ENCODE measurements around the gene BAIAP3. TPM values are rescaled to one million over a fixed set of nuclear protein-coding genes. Genes with fewer than 3 reads are reported as not detected.

BAIAP3 gene
- polyA plus RNA-seq, 5 donors, result 2.2 to 6.9 (median 4.2) TPM

DNA sequence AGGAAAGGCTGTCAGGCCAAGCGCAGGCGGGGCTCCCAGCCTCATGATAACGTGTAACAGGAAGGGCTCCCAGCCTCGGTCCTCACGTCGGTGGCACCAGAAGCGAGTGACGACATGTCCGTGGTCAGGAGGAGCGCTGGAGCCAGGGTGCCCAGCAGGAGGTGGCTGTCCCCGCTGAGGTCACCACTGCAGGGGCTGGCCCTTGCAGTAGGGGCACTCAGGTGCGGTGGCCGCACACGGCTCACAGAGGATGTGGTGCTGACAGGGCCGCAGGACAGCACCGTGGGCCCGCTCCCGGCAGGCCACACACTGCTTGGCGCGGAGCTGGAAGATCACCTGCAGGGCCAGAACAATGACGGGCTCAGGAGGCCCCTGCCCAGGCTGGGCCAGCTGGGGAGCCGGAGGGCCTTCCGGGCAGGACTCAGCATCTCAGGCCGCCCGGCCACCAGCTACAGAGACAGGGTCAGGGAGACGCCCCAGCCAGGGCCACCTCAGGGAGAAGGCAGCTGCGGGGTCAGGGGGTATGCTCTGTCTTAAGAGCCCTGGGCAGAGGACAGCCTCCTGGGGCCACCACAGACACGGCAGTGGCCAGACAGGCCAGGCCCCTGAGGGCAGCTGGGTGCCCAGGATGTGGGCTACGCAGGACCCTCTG is 32.7 kb downstream of the BAIAP3 start:
- no peak for DNase-seq

DNA sequence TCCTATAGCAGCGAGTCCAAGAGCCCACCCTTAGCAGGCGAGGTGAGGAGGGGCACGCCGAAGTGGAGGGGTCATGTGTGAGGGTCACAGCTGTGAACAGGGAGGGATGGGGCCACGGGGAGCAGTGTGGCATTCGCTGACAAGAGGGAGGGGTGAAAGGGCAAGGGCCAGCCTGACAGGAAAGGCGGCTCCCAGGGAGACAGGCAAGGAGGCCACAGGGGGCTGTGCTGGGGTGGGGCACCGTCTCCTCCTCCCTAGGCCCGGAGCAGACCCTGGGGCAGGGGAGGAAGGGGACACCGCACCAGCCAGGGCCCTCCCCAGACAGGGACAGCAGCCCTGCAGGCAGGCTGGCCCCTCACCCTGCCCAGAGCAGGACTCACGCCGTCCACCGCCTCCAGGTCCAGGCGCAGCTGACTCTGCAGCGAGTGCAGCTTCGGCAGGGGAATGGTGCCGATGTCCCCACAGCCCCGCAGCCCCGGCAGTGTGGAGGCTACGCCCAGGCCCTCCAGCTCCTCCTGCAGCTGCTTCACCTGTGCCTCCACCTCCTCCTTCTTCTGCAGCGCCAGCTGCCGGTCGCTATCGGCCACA is 33.4 kb downstream of the BAIAP3 start:
- DNase-seq, result no peak

DNA sequence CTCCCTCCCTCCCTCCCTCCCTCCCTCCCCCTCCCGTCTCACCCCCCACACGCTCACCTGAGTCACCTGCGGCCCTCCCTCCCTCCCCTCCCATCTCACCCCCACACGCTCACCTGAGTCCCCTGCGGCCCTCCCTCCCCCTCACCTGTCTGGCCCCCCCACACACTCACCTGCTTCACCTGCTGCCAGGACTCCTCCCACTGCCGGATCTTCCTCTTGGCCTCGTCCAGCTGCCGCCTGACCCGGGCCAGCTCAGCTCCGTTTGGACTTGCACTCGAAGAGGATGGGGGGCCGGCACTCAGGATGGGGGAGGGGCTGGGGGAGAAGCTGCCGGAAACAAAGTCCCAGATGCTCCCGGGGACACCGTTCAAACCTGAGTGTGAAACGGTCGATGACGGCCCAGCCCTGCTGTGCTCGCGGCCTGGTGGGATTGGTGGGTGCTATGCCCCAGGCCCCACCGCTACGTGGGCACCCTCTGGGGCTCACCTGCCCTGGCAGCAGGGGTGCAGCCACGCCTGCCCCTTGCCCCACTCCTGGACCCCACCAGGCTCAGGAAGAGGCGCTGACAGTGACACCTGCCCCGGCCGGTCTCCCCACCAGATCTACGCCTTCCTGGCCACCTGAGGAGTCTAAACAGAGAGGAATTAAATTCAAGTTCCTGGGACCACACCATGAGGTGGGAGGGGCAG is 34.2 kb downstream of the BAIAP3 start:
- no peak for DNase-seq

DNA sequence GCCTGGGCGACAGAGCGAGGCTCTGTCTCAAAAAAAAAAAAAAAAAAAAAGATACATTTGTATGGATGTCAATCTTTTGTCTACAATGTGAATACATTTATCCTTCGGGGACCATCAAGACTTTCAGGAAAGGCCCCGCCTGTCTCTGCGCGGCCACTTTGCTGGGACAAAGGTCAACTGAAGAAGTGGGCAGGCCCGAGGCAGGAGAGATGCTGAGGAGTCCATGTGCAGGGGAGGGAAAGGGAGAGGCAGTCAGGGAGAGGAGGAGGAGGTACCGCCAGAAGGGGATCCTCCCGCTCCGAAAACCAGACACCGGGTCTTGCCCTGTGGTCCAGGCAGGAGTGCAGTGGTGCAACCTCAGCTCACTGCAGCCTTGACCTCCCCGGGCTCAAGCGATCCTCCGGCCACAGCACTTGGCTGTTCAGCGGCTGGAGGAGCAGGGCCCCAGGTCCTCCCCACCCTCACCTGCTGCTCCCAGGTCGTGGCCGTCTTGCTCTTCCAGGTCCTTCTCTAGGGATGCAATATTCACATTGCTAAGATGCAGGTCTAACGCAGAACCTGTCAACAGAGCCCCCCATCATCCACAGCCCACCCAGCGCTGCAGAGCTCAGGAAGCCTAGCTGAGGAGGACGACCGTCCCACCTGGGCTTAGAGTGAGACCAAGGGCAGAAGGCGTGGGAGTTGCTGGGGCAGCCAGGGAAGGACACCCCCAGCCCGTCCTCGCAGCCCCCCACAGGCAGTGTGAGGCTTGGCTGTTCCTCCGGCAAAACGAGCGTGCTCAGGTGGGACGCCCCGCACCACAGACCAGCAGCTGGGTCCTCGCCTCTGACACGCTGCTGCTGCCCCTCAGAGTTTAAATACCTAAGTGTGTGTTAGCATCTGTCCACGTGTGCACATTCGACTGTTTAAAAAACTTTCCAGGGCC is 37.9 kb downstream of the BAIAP3 start:
- no peak for DNase-seq

DNA sequence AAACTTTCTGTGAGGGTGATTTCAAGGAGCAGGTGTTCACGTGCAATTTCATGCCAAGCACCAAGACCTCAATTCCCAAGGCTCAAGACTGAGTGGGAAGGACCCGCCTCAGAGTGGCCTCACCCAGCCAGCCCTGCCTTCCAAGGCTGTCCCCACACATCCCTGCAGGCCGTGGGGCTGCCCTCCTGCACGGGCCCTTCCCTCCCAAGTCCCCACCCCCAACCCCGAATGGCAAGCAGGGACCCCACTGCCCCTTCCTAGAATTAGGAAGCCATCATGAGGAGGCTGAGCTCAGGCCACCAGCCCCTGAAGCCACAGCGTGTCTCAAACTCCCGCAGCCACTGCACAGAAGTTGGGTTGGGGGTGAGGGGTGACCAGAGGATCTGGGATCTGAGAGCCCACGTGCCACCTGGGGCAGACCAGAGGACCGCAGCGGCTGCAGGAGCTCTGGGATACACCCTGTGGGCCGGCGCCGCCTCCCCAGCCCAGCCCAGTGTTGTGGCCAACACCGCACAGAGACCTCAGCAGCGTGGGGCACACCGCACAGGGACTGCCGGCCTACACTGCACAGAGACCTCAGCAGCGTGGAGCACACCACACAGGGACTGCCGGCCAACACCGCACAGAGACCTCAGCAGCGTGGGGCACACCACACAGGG is 39.0 kb downstream of the BAIAP3 start:
- no peak for DNase-seq

DNA sequence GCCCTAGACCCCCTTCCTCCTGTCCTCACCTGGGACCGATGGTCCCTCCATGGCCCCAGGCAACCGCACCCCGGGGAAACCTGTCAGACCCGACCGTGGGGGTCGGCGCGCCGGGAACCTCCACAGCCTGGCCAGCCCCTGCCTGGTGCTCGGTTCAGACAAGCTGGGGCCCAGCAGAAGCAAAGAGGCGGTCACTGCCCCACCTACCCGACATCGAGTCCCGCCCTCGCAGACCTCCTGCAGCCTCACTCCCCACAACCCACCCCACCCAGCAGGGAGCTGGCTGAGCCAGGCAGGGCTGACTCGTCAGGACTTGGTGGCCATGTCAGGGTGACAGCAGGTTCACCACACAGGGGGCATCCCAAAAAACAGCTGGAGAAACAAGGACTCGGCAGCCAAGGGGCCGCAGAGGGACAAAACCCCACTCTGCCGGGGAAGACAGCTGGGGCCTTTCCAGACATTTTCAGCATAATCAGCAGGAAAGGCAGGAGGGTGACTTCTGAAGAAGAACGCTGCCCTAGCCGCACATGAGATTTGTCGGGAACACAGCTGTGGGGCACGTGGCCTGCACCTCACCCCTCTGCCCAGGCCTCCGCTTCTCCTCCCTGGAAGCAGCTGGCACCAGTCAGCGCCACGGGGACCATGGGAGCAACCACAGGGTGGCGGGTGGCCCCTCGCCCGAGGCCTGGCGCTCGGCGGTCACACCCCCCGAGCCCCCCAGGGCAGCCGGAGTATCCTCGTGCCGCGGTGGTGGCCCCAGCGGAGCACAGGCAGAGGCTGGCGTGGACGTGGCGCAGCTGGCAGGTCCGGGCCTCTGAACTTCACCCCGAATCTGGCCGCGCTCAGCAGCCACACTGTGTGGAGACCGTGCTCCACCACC is 41.2 kb downstream of the BAIAP3 start:
- no peak for DNase-seq

DNA sequence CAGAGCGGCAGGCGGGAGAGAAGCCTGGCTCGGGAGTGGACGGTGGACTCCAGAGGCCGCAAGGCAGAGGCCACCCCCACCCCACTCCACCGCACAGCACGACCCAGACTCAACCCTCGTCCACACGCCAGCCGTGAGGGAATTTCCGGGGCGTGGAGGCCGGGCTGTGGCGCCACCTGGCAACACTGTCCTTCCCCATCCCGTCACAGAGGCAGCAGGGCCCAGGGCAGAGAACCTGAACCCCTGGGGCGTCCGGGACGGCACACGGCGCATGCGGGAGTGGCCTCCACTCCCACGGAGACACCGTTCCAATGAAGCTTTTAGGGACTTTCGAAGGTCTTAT is 41.8 kb downstream of the BAIAP3 start:
- DNase-seq, result no peak

DNA sequence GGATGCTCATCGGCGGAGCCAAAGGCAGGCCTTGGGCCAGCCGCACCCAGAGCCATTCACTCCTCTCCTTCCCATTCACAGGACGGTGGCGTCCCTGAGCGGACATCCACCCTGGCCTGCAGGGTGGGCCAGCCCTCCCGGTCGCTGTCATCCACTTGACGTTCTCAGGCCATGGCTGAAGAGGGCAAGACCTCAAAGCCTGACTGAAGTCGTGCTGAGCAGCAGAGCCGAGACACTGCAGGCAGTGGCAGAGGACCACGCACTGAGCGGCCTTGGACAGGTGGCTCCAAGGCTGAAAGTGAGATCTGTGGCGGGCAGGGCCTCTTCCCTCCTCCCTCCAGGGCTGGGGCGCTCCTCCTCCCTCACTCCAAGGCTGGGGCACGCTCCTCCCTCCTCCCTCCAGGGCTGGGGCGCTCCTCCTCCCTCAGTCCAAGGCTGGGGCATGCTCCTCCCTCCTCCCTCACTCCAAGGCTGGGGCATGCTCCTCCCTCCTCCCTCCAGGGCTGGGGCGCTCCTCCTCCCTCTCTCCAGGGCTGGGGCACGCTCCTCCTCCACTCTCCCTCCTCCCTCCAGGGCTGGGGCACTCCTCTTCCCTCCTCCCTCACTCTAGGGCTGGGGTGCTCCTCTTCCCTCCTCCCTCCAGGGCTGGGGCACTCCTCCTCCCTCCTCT is 42.4 kb downstream of the BAIAP3 start:
- no peak for DNase-seq

DNA sequence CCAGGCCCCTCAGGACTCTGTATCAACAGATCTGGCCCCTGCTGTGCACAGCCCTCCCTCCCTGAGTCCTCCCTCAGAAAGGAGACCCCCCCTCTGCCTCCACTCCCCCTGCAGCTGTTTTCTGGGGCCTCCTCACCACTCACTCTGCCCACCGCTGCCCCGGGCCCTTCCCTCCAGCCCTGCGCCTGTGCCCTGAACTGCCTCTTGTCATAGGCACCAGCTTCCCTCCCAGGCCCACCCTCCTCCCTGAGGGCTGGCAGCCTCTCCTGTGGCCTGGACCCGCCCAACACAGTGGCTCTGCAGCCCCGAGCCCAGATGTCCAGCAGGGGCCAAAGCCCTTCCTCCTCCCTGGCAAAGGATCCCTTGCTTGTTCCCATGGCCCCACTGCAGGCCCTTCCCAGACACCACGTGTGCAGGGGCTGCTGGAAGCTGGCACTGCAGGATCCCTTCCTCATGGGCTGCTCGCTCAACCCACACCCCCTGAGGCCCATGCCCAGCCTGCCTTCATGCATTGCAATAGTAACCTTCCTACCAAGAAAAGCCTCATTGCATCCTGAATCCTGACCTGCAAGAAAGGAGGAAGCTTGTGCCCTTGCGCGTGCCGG is 44.1 kb downstream of the BAIAP3 start:
- DNase-seq, result no peak

DNA sequence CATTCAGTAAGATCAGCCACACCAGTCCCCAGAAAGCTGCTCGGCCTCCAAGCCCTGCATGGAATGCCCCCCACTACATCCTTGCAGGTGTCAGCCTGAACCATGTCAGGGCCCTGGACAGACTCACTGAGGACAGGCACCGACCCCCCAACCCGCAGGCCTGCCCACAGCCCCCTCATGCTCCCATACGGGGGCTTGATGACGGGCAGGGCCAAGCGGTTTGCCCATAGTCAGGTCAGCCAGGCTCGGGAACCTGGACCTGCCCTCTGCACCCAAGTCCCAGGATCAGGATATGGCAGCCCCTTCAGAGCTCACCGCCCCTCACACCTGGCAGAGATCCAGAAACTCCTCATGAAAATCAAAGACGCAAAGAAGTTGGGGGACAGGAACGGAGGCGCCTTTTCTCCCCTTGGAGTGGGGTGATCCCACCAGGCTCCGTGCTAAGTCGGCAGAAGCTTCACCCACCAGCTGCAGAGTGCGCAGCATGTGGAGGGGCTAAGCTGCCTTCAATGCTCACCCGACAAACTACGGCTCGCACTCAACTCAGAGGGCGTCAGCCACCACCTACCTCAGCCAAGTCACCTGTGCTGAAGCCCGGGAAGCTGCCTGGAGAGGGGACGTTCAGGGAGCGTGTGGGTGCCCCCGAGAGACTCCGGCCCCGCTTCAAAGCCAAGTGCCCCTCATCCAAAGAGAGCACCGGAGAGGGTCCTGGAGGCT is 44.8 kb downstream of the BAIAP3 start:
- DNase-seq, result no peak

DNA sequence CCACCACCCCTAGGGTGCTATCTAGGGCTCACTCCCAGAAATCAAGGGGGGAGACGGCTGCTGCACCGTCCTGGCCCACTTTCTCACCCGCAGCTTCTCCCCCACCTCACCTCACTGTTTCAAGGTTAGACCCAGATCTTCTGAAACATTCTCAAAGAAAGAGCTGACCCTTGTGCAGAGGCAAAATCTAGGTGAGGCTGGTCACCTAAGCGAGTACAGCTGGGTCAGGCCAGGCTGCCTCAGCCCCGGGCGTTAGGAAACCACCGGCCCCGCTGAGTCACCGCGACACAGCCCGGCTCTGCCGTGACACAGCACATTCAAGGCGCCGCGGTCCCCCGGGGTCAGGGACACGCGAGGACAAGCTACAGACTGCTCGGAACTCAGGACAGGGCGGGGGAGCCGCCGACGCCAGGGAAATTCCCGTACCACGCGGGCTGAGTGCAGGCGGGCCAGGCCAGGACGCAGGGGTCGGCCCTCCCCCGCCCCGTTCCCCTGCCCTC is 45.4 kb downstream of the BAIAP3 start:
- DNase-seq, result peak in 1 of 2 donors; percentile 8

DNA sequence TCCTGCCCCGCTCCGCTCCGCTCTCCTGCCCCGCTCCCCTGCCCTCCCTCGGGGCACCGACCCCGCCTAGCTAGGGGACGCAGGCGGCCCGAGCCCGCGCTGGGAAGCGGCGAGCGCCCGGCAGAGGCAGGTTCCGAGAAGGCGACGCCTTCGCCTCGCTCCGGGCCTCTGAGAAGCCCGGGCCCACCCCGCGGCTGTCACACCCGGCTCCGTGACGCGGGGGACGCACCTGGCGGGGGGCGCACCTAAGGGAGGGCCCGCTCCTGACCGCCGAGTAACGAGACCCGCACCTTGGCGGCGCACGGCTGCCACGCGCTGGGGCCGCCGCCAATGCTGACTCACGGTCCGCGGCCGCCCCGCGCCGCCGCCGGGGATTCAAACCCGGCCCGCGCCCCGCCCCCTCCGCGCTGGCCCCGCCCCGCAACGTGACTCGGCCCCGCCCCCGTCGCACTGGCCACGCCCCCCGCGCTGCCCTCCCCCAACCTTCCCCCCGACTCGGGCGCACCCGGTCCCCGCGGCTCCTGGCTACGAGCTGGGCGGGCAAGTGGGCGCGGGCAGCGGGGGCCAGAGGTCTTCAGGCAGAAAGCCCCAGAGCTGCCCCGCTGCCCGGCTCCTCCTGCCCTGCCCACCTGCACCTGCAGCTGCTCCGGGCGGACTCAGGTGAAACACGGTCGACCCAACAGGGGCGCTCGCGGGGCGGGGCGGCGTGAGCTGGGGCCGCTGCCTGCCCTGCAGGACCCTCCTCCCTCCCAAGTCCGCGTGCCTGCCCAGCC is 46.0 kb downstream of the BAIAP3 start:
- peak in 1 of 2 donors; percentile 17 for DNase-seq

DNA sequence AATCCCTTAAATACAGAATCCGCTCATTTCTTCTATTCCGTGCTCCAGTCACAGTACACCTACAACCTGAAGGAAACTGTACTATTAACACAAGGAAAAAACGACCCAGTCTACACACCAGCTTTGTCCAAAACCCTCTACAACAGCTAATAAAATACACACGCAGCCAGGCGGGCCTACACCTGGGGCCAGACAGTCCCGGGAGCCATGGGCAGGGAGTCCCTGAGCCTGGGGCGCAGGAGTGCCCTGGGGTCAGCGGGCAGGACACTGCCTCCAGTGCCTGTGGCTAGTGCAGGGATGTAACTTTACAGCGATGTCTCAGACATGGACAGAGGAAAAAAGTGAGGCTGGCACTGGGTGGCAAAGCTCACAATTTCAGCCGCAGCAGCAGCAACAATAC is 46.8 kb downstream of the BAIAP3 start:
- no peak for DNase-seq

DNA sequence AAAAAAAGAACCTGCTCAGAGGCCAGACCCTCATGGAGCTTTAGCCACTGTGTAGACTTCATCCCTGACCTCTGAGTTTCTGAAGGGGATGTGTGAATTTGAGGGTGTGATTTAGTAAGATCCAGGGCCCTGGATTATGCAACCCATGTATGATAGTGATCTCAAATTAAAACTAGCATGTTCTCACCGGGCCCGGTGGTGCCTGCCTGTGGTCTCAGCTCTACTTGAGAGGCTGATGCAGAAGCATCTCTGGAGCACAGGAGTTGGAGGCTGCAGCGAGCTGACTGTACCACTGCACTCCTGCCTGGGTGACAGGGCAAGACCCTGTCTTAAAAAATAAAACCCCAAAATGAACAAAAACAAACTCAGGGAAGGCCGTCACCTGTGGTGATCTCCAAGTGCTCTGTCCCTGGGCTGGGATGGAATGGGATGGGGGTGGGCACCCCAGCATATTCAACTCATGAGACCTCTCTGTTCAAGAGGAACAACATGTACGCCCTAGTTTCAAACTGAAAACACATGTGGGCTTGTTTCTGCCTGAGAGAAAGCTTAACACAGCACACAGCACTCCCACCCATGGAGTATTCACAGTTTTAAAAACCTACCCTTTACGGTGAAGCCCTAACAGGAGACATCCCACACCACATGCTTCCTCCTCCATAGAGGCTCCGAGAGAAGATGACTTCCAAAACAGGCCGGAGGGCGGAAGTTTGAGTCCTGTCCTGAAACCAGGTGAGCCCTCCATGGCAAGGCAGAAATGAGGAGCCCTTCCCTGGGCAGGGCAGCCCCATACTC is 48.4 kb downstream of the BAIAP3 start:
- no peak for DNase-seq

DNA sequence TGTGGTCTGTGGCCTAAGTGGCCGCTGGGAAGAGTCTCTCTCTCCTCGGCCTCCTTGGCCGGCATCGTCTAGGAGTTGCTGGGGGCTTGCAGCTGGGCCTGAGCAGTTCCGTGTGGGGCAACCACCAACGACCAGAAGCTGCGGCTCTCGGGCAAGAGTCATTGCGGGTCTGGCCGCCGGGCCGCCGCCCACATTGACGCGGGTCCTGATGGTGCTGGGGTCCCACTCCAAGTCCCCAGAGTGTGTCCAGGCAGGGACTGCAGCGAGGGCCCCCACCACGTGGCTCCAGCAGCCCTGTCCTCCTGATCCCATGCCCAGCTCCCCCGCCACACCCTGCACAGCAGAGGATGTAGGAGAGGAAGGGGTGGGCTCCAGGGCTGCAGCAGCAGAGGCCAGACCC is 50.1 kb downstream of the BAIAP3 start:
- no peak for DNase-seq

DNA sequence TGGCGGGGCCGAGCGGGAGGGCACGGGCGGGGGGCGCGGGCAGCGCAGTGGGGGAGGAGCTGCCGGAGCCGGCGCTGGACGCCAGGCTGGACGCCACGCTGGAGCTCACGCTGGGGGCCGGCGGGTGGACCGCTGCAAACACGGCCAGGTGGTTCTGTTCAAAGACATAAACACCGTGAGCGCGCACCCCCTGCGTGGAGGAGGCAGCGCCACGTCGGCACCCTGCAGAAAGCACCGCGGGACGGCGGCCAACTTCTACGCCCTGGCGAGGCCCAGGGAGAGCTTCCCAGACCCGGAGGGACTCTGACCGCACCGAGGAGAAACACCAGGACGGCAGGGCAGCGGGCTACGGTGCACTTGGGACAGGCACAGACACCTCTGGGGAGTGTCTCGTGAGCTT is 51.8 kb downstream of the BAIAP3 start:
- no peak for DNase-seq

DNA sequence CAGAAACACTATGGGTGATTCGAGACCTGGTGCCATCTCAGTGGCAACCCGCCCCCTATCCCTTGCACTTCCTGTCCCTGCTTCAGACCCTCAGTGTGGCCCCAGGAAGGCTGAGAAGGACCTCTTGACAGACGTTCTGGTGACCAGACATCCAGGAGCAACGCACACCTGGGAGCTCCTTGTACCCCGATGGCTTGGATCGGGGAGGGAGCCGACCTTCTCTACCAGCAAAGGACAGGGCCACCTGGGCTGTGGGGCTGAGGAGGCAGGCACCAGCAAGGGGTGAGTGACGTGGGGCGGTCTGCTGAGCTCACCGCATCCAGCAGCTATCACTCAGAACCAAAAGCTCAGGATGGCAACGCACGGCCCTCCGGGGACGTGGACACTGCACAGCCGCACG is 53.9 kb downstream of the BAIAP3 start:
- no peak for DNase-seq
